ENCODE data around the gene CEP43.

The CEP43 gene, protein sequence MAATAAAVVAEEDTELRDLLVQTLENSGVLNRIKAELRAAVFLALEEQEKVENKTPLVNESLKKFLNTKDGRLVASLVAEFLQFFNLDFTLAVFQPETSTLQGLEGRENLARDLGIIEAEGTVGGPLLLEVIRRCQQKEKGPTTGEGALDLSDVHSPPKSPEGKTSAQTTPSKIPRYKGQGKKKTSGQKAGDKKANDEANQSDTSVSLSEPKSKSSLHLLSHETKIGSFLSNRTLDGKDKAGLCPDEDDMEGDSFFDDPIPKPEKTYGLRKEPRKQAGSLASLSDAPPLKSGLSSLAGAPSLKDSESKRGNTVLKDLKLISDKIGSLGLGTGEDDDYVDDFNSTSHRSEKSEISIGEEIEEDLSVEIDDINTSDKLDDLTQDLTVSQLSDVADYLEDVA

DNA sequence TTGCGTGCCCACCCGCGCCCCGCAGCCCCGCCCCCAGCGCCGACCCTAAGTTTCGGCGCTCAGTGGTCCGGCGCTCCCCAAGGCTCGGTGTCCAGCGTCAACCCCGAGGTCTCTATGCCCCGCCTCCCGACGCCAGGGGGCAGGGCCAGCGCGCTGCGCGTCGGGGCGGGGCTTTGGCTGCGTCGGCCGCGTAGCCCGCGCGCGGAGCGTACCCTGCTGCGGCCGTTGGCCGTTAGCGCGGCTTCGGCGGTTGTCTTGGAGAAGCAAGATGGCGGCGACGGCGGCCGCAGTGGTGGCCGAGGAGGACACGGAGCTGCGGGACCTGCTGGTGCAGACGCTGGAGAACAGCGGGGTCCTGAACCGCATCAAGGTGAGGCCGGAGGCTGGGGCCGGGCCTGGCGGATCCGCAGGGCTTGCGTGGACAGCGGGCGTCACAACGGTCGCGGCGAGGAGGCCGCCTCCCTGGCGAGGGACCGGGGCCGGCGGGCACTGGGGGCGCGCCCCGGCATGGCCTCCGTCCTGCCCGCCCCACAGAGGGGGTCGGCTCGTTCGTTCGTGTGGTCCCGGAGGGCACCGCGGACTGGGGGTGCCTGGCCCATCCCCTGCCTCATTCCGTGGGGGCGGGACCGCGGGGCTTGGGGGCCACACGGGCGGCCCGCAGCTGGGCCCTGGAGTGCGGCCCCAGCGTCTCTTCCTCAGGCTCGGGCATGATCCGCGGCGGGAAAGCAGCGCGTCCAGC lies at the start of gene CEP43:
Gene CEP43, plus strand, starts transcription at position 253 of the 739 bp plus-strand sequence. Its CDS starts 16 bp downstream, at position 269.
- DNase-seq (ENCODE audit: low read depth), result peak; percentile 81

DNA sequence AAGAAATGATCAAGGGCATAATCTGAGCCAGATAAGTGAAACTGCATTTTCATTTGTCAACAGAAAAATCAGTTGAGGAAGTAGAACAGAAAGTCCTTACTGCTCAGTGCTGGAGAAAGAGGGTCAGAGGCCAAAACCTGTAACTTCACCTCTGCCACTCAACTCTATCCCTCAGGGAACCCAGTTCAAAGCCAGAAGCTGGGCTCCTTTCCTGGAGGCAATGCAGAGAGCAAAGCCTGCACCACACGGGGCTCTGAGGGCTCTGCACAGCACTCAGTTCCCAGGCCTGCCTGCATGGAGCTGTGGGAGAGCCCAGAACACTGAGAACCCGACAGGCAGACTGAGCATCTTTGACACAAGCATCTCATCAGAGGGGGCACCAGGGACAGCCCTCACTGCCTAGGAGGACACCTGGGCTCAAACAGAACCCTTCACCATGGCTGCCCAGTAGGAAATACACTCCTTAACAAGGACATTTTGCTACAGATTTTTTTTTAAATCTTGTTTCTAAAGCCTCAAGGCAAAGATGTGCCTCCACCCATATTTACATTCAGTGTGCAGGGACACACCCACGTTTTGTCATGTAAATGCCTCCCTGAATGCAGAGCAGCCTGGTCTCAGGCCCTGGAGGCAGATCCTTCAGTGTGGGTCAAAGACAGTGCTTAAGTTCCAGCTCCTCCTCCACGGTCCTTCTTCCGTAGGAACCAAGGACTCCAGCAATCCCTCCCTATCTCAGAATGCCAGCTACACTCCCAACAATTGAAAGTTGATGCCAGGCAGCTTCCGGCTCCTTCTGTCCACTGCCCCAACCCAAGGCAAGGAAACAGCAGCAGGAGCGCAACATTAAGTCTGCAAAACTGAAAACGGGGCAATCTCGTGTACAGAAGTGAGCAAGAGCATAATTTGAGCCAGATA lies 49.4 kb upstream of the CEP43 start:
- no peak for DNase-seq (ENCODE audit: low read depth)

DNA sequence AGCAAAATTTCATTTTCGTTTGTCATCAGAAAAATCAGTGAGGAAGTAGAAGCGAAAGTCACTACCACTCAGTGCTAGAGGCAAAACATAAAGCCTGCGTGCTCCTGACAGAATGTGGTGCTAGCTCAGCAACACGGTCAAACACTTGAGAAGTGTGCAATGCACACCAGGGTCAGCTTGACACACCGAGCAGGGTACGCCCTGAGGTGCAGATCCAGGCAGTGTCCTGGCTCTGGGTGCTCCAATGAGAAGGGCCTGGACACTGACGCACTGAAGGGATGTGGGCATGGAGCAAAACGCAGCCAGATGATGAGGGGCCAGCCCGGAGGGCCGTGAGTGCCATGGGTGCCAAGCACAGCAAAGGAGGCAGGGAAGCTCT lies 48.8 kb upstream of the CEP43 start:
- no peak for DNase-seq (ENCODE audit: low read depth)

DNA sequence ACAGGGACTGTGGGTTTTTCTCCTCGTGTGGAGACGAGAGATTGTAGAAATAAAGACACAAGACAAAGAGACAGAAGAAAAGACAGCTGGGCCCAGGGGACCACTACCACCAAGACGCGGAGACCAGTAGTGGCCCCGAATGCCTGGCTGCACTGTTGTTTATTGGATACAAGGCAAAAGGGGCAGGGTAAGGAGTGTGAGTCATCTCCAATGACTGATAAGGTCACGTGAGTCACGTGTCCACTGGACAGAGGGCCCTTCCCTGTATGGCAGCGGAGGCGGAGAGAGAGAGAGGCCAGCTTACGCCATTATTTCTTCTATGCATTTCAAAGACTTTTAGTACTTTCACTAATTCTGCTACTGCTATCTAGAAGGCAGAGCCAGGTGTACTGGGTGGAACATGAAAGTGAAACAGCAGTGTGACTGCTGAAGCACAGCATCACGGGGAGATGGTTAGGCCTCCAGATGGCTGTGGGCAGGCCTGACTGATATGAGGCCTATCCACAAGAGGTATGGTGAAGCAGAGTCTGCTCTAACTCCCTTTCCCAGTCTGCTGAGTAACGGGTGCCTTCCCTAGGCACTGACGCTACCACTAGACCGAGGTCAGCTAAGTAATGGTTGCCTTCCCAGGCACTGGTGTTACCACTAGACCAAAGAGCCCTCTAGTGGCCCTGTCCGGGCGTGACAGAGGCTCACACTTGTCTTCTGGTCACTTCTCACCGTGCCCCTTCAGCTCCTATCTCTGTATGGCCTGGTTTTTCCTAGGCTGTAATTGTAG lies 48.1 kb upstream of the CEP43 start:
- peak; percentile 32 for DNase-seq (ENCODE audit: low read depth)

DNA sequence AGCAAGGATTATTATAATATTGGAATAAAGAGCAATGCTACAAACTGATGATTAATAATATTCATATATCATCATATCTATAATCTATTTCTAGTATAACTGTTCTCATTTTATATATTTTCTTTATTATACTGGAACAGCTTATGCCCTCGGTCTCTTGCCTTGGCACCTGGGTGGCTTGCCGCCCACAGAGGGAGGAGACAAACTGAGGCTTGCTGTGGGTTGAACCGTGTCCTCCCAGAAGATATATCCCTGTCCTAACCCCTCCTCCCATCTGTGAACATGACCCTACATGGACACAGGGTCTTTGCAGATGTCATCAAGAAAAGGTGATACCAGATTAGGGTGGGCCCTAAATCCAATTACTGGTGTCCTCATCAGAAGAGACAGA lies 47.5 kb upstream of the CEP43 start:
- no peak for DNase-seq (ENCODE audit: low read depth)

DNA sequence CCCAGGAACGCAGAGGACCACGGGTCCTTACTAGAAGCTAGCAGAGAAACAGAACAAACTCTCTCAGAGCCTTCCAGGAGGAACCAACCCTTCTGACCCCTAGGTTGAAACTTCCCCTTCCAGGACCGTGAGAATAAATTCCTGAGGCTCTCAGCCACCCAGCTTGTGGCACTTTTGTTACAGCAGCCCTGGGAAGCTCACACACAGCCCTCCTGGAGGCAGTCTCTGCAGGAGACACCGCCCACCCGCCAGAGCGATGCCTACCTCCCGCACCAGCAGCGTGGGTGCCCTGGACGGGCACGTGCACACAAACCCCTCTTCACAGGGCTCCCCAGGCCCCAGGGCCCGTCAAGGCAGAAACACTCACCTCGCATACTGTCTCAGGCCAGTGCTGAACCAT lies 47.1 kb upstream of the CEP43 start:
- DNase-seq (ENCODE audit: low read depth), result no peak

DNA sequence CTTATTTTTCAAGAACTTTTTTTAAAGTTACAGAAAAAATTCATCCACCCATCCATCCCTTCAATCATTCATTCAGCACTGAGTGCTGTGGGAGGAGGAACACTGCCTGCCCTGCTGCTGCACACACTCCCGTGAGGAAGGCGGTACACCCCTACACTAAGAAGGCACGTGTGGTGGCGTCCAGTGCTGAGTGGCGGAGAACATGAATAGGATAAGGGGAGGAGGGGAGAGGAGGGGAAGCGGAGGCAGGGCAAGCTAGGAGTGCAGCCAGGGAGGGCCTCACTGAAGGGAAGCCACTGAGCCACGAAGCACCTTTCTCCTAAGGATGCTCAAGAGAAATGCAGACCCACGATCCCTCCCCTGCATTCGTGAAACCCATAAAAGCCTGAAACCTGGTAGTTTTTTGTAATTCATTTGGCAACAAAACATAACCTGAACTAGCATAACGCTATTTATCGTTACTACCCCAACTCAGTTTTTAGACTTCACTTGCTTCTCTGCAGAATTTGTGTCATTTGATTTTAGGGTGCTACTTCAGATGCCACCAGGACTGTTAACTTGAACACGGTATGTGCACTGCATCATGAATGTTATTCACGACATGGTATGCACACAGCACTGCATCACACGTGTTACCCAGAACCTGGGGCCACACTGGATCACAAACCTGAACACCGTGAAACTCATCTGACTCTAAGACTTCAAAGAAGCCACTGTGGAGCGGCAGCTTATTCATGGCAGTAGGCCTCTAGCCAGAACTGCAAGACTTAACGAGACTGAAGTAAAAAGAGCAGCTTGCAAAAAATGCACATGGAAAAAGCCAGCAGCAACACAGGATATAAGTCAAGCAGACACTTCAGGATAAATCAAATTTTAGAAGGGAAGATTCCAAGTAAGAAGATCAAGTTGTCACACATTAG lies 46.4 kb upstream of the CEP43 start:
- no peak for DNase-seq (ENCODE audit: low read depth)

DNA sequence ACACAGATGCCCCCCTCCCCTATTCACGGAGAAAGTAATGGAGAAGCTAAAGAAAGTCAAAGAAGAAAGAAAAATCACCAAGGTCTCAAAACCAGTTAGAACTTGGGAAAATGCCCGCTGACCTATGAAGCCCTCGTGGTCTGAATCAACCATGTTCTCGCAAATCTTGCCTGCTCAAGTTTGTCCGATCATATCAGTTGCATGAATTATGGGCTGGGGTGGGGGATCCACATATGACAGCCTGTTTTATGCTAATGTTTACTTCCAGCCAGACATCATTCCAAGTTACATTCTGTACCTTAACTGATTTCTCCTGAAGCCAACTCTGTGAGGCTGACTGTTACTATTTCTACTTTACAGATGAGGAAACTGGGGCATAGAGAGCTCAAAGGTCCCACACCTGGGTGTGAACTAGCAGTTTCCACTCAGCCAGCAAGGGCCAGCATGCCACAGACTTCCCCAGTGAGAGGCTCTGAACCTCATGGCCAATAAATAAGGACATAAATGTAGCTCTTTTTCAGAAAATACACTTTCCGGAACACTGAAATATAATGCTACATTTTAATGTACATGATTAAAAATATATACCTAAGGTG lies 45.0 kb upstream of the CEP43 start:
- no peak for DNase-seq (ENCODE audit: low read depth)

DNA sequence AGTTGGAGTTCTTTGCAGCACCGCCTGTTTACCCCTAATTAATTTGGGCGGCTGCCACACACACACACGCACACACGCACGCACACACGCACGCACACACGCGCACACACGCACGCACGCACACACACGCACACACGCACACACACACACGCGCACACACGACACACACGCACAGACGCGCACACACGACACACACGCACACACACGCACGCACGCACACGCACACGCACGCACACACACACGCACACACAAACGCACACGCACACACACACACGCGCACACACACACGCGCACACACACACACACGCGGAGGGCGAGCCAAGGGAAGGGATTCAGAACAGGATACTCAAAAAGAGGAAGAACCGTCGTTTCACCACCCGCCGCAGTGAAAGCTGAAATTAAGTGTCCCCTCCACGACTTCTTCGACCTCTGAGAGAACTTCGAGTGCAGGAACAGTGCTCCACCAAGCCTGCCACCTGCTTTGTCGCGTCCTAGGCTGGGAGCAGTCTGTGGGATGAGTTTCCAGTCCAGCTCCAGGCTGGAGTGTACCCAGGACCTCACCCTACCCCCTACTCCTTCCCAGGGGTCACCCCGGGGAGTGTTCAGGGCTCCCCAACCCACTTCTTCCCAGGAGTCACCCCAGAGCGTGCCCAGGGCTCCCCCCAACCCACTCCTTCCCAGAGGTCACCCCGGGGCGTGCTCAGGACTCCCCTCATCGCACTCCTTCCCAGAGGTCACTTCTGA lies 43.9 kb upstream of the CEP43 start:
- no peak for DNase-seq (ENCODE audit: low read depth)

DNA sequence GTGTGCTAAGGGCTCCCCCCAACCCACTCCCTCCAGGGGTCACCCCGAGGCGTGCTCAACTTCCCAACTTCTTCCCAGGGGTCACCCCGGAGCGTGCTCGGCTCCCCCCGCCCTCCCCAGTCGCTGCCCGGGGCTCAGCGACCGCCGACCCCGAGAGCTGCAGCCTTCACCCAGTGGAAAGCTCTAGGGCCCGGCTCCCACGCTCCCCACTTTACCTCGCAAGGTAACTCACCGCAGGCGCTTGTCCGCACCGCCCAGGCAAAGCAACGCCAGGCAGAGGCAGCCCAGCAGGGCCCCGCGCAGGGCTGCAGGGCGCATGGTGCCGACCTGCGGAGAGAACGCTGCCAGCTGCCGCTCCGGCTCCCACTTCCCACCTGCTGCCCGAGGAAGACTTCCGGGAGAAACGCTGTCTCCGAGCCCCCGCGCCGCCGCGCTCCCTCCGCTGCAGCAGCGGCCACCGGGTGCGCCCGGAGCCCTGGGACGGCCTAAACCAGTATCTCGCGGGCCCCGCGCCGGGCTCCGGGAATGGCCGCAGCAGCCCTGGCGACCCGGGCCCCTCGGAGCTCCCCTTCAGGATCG lies 43.2 kb upstream of the CEP43 start:
- DNase-seq (ENCODE audit: low read depth), result no peak

DNA sequence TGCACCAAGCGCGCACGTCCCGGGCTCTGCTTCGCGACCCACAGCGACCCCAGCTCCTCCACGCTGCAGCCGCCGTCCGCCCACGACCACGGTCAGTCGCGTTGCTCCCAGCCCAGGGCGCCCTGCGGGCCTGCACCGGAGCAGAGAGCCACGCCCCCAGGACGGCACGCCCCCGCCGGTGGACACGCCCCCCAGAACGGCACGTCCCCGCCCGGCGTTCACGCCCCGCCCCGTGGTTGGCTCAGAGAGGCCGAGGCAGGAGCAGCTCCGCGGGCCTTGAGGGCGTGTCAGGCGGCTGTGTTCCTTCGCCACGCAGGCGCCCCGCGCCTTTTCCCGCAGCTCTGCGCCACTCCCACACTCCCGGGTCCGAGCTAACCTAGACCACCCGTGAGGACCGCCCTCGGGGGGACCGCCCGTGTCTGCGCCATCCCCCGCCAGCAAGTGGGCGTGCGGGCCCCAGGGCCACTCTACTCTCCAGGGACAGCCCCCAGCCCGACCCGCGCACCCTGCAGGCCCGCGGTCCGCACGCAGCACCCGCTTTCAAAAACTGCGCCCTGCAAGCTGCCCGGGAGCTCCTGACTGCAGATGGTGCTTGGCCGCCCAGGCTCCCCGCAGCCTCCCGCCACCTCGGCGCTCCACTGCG lies 42.6 kb upstream of the CEP43 start, which contains the start of gene RNASET2:
Gene RNASET2, minus strand, starts transcription at position 107 of the 643 bp plus-strand sequence. CDS start 368 bp downstream, outside the sequence.
- peak; percentile 99 for DNase-seq (ENCODE audit: low read depth)

DNA sequence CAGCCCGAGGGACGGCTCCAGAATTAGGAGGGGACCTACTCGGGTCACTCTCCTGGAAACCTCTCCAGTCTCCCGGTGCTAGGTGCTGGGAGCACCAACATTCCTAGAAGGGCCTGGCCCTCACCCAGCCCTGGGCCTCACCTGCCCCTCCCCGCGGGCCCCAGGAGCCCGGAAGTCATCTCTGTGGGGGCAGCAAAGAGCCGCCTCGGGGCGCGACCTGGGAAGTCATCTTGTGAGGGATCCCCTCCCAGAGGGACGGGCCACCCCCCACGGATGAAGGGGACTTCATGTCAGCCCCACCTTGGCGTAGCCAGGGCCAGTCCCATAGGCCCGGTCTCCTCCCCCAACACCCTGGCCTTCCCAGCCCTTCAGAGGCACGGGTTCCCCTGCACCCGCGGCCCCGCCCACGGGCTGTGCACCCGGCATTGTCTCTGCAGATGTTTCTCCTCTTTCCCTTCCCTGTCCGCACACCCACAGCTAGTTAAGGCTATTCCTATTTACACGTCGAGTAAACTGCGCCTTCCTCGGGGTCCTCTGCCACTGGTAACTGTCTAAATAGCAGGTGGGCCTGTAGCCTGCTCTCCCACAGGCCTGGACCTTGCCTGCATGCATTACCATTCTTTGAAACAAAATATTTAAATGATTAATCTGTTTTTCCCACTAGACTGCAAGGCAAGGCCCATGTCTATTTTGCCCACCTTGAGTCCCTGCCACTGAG lies 42.0 kb upstream of the CEP43 start:
- DNase-seq (ENCODE audit: low read depth), result no peak

DNA sequence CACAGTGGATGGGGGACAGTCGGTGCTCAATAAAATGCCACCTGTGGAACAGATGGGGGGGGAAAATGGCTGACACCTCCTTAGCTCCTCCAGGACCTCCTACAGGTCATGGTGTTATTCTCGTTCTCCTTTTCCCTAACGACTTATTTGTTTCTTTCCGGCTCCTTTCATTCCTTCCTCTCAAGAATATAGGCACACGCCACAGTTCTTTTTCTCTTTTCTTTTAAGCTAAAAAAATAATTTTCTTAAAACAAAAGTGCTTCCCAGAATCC lies 41.5 kb upstream of the CEP43 start:
- no peak for DNase-seq (ENCODE audit: low read depth)

DNA sequence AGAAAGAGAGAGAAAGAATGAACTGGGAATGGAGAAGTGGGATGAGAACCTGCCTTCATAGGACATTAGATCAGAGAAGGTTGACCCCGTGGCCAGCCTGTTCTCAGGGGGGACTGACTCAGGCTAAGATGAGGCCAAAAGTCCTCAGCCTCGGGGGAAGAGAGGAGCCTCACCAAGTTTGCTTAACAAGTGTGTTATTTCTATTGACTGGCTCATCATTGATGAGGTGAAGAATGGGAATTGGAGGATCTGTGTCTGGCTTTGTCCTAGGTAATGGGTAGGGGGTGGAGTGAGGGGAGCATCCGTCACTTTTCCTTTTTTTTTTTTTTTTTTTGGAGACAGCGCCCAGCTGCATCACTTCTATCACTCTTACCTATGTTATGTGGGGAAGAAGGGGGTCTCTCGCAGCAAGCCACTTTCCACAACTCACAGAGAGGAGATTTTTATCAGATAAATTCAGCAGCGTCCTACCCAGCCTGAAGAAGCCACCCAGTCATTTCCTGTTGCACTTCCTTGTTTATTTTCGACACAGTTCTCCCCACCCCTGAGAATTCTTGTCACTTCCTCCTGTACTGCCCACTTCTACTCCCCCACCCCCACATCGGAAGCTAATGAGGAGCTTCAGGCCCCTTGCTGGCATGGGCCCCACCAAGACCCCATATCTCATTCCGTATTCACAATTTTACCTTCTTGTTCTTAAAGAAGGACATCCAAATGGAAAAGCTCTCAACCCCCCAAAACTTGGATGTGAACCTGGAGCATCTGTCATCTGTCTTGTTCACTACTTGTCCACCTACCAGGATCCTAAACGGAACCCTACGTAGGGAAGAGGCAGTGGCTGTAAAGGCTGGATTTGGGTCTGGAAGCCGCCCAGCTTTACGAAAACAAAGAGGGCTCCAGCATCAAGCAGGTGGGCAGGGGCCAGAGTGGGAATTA lies 40.0 kb upstream of the CEP43 start:
- no peak for DNase-seq (ENCODE audit: low read depth)

DNA sequence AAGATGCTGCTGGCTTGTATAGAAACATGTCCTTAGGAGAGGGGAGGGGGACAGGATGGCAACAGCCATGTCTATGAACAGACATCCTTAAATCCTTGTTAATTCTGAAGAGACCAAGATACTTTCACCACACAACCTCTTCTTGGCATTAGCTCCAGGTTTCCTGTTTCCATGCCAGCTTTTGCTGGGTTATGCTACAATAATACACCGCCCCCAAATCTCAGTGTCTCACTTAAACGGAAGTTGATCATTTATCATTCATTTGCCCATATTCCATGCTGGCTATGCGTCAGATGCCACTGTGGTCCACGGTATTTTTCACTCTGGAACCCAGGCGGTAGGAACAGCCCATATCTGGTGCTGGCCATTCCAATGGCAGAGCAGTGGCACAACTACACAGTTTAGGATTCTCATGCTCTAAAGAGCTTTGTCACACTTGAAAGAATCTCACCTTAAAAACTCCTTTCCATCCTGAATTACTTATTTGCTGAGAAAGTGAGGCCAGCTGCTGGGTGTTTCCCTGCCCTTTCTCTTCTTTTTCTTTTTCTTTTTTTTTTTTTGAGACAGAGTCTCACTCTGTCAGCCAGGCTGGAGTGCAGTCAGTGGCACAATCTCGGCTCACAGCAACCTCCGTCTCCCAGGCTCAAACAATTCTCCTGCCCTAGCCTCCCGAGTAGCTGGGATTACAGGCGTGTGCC lies 39.1 kb upstream of the CEP43 start:
- DNase-seq (ENCODE audit: low read depth), result no peak

DNA sequence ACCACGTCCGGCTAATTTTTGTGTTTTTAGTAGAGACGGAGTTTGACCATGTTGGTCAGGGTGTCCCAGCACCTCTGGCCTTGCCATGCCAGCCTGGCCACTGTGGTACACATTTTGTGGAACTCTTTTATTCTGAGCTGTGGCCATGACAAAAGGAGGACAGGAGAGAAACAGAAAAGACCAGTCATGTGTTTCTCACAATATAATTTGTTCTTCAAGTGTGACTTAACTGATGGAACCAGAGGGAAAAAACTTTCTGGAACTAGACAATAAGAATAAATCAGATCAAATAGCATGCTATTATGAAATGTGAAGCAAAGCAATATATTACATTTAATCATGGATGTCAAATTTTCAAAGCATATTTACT lies 38.6 kb upstream of the CEP43 start:
- no peak for DNase-seq (ENCODE audit: low read depth)
